VCaP (cell line): ENCODE measurements around the gene CES1.
"Not testable (repeated sequence)": the region's sequence is repeated elsewhere in the genome, so short reads cannot be mapped to it uniquely, and the experiment has no call there.

ENCODE experiments used
- H3K27ac ChIP-seq: fragments of 450-650 bp; 2 replicates; pipeline ENCODE4 v1.5.1; 2017
- TF ChIP-seq, protein P1 (sequence below): fragments of 450-650 bp; conservative IDR thresholded peaks from 2 replicates; pipeline ENCODE4 v1.5.1; 2017; ENCODE audit warnings: mild to moderate bottlenecking, moderate library complexity

CES1 gene

DNA sequence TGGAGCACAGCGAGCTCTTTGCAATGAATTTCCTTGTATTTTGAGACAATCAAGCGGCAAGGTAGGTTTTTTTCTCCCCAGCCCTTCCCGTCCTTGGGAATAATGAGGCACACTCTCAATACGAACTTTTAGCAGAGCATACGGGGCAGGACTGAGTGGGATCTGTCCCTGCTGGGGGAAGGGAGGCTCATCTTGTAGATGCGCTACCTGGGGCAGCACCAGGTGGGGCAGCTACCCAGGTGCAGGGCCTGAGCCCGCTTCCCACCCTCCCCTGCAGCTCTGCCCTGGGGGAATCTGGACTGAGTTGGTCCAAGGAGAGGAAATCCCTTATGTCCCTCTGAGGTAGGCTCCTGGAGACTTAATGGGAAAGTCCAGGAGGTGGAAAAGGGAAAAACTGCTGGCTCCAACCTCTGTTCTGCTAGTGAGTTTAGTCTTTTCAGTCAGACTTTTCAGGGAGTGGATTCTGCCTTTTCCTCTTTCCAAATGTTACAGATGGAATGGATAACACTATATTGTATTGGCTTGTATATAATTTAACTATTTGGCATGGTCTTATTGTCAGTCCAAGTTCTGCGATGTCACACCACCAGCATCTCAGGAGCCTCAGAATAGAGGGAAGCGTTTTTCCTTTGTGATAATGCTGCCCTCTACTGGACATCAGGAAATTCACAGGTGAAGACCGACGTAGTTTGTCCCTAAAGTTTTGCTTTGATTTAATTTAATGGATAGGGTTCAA lies 9.6 kb upstream of the CES1 start:
- TF ChIP-seq, protein P1, sequence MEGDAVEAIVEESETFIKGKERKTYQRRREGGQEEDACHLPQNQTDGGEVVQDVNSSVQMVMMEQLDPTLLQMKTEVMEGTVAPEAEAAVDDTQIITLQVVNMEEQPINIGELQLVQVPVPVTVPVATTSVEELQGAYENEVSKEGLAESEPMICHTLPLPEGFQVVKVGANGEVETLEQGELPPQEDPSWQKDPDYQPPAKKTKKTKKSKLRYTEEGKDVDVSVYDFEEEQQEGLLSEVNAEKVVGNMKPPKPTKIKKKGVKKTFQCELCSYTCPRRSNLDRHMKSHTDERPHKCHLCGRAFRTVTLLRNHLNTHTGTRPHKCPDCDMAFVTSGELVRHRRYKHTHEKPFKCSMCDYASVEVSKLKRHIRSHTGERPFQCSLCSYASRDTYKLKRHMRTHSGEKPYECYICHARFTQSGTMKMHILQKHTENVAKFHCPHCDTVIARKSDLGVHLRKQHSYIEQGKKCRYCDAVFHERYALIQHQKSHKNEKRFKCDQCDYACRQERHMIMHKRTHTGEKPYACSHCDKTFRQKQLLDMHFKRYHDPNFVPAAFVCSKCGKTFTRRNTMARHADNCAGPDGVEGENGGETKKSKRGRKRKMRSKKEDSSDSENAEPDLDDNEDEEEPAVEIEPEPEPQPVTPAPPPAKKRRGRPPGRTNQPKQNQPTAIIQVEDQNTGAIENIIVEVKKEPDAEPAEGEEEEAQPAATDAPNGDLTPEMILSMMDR: peak; percentile 77
- no peak overlapping the region for H3K27ac ChIP-seq

DNA sequence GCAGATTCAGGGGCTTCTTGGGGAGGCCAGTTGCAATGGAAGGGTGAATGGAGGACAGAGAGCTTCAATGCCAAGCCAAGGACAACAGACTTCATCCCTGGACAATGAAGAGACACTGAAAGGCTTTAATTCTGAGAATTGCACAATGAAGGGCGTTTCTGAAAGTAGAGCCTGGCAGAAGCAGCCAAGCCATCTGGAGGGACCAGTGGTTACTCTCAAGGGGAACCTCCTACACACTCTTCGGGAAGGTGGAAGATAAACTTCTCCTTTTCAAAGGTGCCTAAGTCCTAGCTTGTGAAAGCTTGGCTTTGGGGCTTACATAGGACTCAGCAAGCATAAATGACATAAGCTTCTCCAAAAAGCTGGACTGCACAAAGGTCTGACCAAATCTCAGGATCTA lies 6.2 kb upstream of the CES1 start:
- TF ChIP-seq, protein P1: no peak
- H3K27ac ChIP-seq: no peak overlapping the region

DNA sequence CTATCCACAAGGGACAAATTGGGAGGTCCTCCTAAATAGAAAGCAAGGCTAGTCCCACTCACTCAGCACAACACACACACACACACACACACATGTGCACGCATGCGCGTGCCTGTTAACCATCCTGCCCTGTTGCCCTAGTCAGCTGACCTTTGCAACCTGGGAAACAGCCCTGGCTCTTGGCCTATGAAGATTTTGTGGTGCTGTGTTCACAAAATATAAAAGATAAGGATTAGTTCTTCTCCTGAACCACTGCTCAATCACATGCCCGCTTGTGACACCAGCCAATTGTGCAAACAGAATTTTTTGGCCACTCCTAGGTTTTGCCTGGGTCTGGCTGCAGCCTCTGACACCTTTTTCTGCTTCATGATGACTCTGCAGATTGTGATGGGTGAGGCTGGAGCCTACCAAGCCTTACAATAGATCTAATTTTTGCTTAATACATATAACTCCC lies 3.3 kb upstream of the CES1 start:
- TF ChIP-seq, protein P1: no peak
- H3K27ac ChIP-seq: no peak overlapping the region

DNA sequence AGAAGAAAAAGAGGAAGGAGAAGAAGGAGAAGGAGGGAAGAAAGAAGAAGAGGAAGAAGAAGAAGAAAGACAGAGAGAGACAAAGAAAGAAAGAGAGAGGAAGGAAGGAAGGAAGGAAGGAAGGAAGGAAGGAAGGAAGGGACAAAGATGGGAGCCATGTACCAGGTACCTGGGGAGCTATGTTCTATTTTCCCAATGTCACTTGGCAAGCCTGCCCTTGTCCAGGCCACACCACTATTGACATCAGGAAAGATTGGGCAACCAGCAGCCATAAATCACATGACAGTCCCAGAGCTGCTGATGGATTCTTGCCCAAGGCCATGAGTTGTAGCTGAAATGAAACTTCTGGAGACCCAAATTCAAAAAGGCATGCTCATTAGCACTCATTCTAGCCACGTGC lies 2.7 kb upstream of the CES1 start:
- TF ChIP-seq, protein P1: no peak
- no peak overlapping the region for H3K27ac ChIP-seq

DNA sequence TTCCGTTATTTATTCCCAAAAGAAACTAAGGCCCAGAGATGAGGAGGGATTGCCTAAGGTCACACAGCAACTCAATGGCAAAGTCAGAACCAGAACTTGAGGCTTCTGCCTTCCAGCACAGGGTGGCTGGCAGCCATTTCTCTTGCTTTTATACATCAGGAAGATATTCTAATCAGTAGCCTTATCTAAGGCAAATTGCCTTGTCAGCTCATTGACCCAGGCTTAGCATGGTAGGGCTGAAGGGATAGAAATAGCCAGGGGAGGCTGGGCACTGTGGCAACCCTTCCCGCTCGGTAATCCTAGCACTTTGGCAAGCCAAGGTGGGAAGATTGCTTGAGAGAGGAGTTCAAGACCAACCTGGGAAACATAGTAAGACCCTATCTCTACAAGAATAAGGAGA lies 2.3 kb upstream of the CES1 start:
- H3K27ac ChIP-seq: not testable (repeated sequence)

DNA sequence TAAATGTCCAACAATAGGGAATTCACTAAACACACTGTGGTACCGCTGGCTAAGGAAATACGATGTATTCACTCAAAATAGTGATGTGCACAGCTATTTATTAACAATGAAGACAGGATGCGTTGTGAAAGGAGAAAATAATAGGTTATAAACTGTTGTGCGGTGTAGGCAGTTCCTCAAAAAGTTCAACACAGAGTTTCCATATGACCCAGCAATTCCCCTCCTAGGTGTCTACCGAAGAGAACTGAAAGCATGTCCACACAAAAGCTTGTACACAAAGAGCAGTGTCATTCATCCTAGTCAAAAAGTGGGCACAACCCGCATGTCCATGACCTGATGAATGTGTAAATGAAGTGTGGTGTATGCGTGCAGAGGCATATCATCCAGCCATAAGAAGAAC lies 1.2 kb upstream of the CES1 start:
- no peak overlapping the region for H3K27ac ChIP-seq
- TF ChIP-seq, protein P1: no peak

DNA sequence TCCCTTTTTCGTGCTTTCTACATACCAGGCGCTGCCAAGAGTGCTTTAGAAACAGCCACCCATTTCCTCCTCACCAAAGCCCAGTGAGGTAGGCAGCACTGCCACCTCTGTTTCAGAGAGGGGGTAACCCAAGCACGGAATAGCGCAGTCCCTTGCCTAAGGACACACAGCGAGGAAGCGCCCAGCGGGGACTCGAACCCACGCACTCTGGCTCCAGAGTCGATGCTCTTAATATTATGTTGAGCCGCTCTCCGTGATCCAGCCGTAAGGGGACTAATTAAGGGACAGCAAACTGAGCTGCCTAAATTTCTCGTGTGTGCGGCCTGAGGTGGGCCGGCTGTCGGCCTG lies 497 bp downstream of the CES1 start:
- TF ChIP-seq, protein P1: no peak
- H3K27ac ChIP-seq: no peak overlapping the region

DNA sequence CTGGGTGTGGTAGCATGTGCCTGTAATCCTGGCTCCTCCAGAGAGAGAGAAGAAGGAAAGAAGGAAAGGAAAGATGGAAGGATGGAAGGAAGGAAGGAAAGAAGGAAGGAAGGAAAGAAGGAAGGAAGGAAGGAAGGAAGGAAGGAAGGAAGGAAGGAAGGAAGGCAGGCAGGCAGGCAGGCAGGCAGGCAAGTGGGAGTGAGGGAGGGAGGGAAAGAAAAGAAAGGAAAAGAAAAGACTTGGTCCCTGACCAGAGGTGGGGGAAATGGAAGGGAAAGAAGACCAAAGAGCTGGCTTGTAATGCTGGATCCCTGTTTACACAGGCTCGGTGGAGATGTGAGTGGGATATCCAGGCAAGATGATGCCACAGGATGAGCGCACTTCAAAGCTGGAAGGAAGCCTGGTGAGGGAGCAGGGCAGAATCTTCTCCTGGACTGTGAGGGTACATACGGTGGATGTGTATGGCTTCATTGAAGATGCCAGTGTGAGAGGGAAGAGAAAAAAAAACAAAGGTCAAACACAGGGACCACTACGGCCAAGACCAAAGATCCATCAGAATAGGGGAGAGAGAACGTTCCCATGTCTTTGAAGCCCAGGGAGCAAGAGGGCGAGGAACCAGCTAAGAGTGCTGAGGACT lies 2.1 kb downstream of the CES1 start:
- TF ChIP-seq, protein P1: no peak
- no peak overlapping the region for H3K27ac ChIP-seq

DNA sequence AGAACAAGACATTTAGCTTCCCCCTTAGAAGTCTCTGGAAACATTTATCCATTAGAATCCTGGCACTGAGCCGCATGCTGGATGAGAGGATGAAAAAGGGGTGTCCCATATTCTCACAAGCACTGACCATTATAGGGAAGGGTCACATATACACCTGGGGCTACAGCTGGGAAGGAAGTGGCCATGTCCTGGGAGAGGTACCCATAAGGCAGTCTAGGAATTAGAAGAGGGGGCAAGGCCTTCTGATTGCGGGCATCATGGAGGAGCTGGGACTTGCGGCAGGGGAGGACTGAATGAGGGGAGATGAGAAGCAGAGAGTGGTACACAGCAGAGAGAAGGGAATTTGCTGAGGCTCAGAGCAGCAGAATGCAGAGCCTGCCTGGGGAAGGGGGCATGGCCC lies 3.7 kb downstream of the CES1 start:
- H3K27ac ChIP-seq: not testable (repeated sequence)
